GM19467 (cell line): ENCODE results near the gene RGS1.

Source experiments
- ATAC-seq: cut with Tn5 transposase; IDR thresholded peaks from one replicate; pipeline ENCODE4 v1.9.1; 2021; ENCODE audit warnings: mild to moderate bottlenecking, moderate library complexity; ENCODE audit not compliant: unreplicated experiment

The RGS1 gene

DNA sequence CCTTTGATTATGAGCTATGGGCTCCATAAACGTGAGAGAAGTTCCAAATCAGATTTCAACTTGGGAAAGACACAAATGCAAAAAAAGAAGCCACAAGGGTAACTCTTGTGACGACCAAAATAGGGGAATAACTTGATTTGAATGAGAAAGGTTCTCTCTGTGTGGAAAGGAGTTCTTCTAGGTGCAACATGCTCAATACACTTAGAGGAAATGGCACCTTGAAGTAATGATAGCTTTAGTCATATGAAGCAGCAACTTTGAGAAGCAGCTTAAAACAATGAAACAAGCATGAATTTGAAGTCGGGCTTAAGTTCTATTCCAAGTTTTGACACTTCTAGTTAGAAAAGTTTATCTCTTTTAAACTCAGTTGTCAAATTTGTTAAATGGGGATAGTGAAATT lies 21.8 kb upstream of the RGS1 start:
- no peak for ATAC-seq

DNA sequence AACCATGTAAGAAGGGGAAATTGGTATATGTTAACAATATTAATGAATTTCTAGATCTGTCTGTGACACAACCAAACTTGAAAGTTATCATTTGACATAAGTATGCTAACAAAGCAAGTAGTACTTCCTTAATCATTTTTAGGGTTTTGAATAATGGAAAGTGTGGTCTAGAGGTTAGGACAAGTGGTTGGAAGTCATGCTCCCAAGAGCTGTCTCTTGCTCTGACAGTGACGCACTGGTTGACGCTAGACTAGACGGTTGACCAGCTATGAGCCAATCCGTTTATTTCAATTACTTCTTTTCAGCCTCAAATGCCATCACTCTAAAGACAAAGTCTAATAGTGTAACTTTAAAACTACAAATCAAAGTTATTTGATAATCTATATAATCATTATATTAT lies 20.7 kb upstream of the RGS1 start:
- ATAC-seq, result no peak

DNA sequence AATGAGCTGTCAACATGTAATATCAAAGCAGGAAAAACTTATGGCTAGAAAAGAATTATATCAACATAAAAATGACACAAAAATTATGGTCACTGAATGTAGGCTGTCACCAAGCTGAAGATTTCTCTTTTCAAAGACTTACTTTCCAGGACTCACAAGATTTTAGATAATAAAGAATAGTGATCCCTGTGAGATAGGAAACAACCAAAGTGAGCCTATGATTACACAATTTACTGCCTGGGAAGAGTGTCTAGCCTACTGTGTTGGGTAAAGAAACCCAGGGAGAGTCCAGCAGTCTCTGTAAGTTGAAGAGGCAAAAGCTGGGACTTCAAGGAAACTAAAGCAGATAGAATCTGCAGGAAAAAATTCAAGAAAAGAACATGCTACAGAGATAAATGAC lies 20.2 kb upstream of the RGS1 start:
- no peak for ATAC-seq

DNA sequence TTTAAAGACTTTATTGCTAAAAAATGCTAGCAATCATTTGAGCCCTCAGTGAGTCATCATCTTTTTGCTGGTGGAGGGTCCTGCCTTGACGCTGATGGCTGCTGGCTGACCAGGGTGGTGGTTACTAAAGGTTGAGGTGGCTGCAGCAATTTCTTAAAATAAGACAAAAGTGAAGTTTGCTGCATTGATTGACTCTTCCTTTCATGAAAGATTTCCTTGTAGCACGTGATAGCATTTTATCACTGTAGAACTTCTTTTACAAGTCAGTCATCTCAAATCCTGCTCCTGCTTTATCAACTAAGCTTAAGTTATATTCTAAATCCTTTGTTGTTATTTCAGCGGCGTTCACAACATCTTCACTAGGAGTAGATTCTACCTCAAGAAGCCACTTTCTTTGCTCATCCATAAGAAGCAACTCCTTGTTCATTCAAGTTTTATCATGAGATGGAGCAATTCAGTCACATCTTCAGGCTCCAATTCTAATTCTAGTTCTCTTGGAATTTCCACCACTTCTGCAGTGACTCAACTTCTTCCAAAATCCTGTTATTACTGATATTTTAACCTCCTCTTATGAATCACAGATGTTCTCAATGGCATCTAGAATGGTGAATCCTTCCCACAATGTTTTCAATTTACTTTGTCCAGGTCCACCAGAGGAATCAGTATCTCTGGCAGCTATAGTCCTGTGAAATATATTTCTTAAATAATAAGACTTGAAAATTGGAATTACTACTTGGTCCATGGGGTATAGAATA lies 17.6 kb upstream of the RGS1 start:
- ATAC-seq, result no peak

DNA sequence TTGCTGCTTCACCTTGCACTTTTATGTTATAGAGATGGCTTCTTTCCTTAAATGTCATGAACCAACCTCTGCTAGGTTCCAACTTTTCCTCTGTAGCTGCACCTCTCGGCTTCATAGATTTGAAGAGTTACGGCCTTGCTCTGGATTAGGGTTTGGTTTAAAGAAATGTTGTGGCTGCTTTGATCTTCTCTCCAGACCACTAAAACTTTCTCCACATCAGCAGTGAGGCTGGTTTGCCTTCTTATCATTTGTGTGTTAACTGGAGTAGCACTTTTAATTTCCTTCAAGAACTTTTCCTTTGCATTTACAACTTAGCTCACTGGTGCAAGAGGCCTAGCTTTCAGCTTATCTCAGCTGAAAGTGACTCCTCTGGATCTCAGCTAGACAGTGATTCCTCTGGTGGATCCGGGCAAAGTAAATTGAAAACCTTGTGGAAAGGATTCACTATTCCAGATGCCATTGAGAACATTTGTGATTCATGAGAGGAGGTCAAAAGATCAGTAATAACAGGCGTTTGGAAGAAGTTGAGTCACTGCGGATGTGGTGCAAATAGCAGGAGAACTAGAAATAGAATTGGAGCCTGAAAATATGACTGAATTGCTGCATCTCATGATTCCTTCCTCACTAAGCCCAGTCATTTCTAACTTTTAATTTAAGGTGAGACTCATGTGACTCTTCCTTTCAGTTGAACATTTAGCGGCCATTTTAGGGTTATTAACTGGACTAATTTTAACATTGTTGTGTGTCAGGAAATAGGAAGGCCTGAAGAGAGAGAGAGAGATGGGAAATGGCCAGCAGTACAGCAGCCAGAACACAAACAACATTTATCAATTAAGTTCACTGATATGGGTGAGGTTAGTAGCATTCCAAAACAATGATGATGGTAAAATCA lies 16.2 kb upstream of the RGS1 start:
- peak; percentile 55 for ATAC-seq

DNA sequence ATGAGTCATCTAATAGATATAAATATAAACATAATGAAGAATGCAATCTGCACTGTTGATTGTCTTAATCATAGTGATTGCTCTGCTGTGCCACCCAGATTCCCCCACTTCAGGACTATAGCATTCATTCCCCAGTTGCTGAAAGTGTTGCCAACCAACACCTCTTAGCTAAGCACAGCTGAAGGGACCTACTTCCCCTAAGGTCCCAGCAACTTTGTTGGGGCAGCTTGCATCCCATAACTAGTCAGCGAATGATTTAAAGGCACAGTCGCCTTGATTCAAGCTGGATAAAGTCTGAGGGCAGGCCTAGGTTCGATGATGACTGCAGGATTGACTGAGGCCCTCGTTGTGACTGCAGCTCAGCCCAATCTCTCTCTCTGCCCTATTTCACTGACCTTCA lies 14.3 kb upstream of the RGS1 start:
- ATAC-seq, result no peak

DNA sequence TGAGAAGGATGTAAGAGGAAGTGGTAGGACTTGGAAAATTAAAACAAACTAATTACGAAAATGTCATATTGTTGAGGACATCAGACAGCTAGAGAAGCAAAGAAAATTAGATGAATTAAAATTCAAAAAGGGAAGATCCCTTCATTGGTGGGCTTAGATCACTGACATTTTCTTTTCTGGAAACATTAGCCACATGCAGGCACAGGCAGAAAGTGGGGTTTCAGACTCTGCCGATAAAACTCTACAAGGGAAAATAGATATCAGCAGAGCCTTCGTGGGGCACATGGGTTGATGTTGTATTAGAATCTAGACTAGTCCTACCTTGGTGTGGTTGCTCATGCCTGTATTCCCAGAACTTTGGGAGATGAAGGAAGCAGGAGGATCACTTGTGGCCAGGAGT lies 12.4 kb upstream of the RGS1 start:
- ATAC-seq, result no peak

DNA sequence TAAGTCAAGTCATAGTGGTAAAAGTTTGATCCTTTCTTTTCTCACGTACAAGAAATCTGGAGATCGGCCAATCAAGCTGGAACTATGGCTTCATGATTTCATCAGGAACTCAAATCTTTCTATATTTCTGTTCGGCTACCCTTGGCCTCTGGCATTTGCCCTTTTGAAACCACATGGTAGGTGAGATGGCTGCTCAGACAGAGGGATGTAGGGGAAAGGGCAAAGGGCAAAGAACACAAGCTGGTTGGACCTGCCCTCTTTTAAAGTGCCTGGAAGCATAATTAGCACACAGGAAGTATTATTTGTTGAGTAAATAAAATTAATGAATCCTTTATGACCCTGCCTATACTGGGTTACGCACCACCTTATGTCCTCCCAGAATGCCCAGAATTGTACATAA lies 11.5 kb upstream of the RGS1 start:
- no peak for ATAC-seq

DNA sequence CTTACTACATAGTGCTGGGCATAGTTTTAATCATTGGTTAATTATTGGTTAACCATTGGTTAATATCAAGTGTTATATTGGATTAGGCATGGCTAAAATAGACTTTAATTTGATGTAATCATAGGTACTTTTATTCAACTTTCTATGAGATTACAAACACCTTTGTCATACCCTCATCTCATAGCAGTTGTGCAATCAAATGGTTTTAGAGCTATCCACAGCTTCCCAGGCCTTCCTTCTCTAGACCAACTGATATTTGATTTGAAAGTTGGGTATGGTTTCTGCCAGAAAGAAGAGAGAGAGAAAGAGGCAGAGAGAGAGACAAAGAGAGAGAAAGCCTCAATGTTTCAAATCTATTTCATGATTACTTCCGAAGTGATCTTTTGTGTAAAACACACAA lies 9.6 kb upstream of the RGS1 start:
- no peak for ATAC-seq

DNA sequence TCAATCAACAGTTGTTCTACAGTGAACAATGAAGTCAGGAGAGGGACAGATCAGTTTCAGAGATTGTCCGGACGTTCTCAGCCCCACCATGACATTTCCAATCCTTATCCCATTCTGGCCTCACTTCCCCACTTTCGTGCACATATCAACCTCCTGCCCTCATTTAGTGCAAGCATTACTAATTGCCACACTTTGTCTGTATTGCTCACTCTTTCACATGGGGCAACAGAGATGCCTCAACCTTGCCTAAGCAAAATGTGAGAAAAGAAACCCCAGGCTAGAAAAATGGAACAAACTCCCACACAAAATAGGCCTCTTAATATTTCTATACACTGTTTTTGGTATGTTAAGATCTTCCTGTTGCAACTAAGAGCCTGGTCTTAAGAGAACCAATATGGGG lies 8.9 kb upstream of the RGS1 start:
- ATAC-seq, result no peak

DNA sequence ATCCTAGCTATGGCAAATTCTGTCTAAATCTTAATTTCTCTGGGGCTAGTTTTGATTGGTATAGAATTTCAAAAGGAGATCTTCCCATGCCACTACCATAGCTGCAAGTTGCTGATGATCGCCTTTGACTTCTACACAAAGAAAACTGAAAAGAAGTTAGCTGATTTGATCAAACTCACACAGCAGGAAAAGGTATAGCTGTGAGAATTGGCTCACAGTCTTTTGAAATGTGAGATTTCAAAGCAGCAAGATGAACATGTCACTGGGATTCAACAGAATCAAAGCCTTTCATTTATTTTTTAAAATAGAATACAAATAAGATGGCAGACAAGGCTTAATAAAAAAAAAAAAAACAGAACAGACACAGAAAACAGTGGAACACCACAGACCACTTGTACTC lies 7.5 kb upstream of the RGS1 start:
- no peak for ATAC-seq

DNA sequence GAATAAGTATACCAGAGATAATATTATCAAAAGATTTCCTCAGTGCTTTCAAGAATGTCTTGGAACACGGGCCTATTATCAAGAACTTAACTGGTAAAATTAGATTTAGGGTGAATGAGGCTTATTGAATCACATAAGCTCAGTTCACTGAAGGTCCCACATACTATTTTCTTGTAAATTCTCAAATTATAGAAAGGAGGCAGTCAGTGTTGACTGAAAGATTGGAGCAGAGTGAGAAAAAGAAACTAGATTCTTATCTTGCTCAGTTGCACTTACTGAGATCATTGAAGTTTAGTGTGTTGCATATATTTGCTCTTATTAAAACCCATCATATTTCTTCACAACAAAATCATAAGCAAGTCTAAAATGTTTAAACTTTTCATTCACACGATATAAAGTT lies 3.9 kb upstream of the RGS1 start:
- no peak for ATAC-seq

DNA sequence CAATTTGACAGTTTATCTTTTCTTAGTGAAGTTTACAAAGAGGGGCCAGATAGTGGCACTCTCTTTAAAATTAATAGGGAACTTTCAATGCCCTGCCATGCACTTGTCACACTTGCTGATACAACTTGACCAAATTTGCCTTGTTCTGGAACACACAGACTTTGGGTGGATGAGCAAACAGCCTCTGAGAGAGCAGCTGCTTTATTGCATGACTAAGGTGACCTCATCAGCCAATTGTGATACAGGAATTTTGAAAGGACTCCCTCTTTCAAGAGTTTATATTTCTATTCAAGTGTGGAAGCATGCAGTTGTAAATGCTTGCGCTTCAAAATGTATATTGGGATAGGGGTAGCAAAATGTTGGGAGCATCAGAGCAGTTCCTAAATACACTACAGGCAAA lies 2.1 kb upstream of the RGS1 start:
- ATAC-seq, result no peak

DNA sequence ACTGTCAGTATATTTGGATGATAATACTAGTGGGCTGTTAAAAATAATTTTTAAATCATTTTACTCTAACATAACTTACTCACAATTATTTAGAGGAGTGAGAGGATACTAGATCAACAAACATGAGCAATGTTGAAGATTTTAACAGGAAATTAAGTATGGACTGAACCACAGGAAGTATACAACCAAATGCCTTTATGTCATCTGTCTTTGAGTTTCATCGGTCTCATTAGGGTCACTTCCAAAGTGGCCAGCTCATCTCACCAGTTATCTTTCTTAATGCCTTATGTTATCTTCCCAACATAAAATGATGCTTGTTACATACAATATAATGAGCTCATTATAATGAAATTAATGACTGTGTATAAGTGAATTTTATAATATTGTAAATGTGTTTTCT lies 1.5 kb upstream of the RGS1 start:
- ATAC-seq, result no peak

DNA sequence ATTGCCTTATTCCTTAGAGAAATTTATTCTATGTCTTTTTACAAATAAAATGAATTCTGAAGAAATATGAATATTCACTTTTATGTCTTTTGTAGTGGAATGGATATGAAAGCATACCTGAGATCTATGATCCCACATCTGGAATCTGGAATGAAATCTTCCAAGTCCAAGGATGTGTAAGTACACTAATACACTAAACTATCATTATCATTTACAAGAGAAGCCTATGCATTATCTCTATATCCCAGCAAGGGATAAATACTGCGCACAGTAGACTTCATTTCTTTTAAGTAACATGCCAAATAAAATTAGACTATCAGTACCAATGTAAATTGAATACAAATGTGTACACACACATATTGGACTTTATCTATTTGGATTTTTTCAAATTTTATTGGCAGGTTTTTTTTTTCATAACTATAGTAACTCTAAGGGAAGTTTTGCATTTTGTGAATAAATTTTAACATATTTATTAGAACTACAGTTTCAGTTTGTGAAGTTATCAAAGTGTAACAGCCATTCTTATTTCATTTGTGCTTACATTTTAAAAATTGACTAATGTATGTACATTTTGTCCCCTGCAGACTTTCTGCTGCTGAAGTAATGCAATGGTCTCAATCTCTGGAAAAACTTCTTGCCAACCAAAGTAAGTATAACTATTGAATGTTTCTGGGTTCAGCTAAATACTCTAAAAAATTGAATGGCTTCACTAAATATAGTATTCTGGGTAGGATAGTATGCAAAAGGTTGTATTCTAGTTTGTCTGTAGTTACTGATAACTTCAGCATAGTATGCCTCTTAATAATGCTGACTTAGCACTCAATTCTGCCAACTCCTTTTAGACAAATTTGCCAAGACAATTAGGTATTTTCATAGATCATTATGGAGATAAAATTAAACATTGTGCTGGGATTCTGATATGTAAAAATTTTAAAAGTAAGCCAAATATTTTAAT lies 894 bp downstream of the RGS1 start:
- no peak for ATAC-seq

DNA sequence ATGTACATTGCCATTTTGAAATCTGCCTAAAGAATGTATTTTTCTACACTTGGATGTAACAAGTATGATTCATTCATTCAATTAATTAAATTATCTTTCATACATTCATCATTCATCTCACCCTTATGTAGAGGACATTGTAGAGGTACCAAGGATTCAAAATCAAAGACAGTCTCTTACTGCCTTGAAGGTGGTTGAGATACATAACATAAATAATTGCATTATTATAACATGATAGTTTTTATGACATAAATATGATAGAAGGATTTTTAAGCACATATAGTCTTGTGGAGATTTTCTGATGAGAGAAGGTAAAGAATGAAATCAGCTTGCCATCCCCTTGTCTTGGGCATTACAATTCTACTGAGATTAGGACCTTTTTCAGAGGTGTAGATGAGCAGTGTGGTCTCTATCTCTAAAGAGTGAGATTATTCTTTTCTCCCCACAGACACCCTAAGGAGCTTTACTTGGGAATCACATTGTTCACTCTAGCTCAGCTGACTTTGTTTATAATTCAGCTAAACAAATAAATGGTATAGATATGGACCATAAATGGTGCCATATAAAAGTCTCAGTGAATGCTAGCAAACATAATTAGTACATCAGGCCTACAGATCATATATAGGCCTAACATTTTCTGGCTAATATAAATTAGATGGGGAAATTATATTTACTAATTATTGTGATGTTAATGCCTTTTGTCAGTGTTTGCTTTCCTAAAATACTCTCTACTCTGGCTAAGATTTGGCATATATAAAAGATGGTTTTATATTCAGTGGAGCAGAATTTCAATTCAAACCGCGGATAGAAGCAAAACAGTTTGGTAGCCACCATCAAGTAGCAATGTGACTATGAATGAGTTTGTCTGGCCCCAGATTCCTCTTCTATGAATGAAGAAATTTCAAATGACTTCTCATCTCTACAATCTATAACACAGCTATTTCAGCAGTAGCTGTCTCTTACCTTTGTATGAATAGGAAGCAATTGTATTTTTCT lies 1.9 kb downstream of the RGS1 start:
- ATAC-seq, result no peak

DNA sequence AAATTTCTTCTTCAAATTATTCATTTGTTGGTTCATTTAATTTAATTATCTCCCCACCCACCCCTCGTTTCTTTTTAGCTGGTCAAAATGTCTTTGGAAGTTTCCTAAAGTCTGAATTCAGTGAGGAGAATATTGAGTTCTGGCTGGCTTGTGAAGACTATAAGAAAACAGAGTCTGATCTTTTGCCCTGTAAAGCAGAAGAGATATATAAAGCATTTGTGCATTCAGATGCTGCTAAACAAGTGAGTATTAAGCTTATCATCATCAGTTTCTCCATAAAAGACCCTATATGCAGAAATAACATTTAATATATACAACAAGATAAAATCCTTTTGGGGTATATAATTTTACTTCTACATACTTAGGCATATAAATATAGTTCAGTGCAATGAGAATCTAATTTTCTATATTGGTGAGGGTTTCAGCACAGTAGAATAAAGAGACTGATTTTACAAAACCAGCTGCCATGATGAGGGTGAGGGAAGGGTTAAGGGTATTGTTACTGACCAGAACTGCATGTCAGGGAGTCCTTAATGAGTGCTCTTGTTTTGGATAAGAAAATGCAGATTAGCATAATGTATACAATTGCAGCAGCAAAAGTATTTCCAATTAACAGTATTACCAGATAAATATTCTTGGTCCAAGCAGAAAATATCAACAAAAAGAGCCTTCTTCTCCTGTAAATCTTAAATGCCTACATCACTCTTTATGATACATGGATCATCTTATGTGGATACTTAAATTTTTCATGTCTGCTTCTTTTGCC lies 2.8 kb downstream of the RGS1 start:
- no peak for ATAC-seq

DNA sequence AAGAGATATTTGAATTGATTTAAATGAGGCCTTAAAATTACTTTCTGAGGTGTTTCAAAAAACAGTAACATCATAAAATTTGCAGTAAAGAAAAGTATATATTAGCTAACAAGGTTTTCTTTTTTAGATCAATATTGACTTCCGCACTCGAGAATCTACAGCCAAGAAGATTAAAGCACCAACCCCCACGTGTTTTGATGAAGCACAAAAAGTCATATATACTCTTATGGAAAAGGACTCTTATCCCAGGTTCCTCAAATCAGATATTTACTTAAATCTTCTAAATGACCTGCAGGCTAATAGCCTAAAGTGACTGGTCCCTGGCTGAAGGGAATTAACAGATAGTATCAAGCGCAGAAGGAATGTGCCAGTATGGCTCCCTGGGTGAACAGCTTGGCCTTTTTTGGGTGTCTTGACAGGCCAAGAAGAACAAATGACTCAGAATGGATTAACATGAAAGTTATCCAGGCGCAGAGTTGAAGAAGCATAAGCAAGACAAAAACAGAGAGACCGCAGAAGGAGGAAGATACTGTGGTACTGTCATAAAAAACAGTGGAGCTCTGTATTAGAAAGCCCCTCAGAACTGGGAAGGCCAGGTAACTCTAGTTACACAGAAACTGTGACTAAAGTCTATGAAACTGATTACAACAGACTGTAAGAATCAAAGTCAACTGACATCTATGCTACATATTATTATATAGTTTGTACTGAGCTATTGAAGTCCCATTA lies 3.6 kb downstream of the RGS1 start:
- ATAC-seq, result peak; percentile 20
